Endothelial cell of umbilical vein (primary cell): Measurements from ENCODE around the gene MON1A. TPM values are rescaled to one million over a fixed set of nuclear protein-coding genes. Genes with fewer than 3 reads are reported as not detected.

Experiments
- BruUV-seq: library from RNA; stranded (reverse); fragments of 400-500 nt; replicated peaks from 2 replicates; lab custom pipeline; 2021; lab: Mats Ljungman, UMichigan
- CTCF ChIA-PET: fragments of 300-600, 350-600 bp; sonication (Branson Sonifier 250); formaldehyde crosslinking; loops from one replicate; lab custom pipeline; 2021; ENCODE audit warnings: antibody characterized with exemption, inconsistent platforms; lab: Charles Lee
- POLR2A ChIA-PET: fragments of 300-600, 350-600 bp; sonication (Branson Sonifier 250); formaldehyde crosslinking; loops from one replicate; lab custom pipeline; 2021; ENCODE audit warnings: antibody characterized with exemption, inconsistent platforms; lab: Charles Lee
- DNase-seq: peaks from one replicate; pipeline ENCODE4 v3.0.0-alpha.2; 2011; ENCODE audit warnings: low read depth, low spot score
- FAIRE-seq: peaks from 2 replicates; lab custom pipeline; 2011; peaks lifted over from hg19 to GRCh38; lab: Jason Lieb, UNC
- H2AFZ ChIP-seq: 2 replicates; pipeline ENCODE4 v1.6.0; 2012; ENCODE audit warnings: low read depth, low read length, control low read depth, inconsistent platforms
- H3K27ac ChIP-seq: 2 replicates; pipeline ENCODE4 v1.5.1; 2011; ENCODE audit warnings: low read depth, mild to moderate bottlenecking, control low read depth, low read length, moderate library complexity; ENCODE audit not compliant: insufficient read depth
- H3K27me3 ChIP-seq, 2 experiments: 2 replicates each; pipeline versions ENCODE4 v1.6.0 to v1.6.1; 2011; ENCODE audit warnings: low read length in 2 of 2, mixed read lengths in 1 of 2; ENCODE audit not compliant: control insufficient read depth in 2 of 2, insufficient read depth in 2 of 2
- H3K36me3 ChIP-seq, 2 experiments: 2 replicates in 1 of 2; 3 replicates in 1 of 2; pipeline ENCODE4 v1.5.1; 2011; ENCODE audit warnings: low read length in 2 of 2, mild to moderate bottlenecking in 1 of 2, moderate library complexity in 1 of 2; ENCODE audit not compliant: control insufficient read depth in 2 of 2, insufficient read depth in 2 of 2; ENCODE audit errors: extremely low read depth in 1 of 2
- H3K4me1 ChIP-seq: 3 replicates; pipeline ENCODE4 v1.5.1; 2011; ENCODE audit warnings: mild to moderate bottlenecking, low read length; ENCODE audit not compliant: control insufficient read depth, insufficient read depth; ENCODE audit errors: extremely low read depth
- H3K4me2 ChIP-seq: 2 replicates; pipeline ENCODE4 v1.6.1; 2011; ENCODE audit warnings: low read length, control low read depth, mixed read lengths; ENCODE audit not compliant: insufficient read depth
- H3K4me3 ChIP-seq, 3 experiments: fragments of 200-600 bp in 1 of 3; sonication (generic), shearing (Covaris generic) in 1 of 3; replicated peaks in 1 of 3; 2 replicates each; pipeline ENCODE4 v1.5.1; 2011 to 2016; ENCODE audit warnings: control low read depth in 3 of 3, low read length in 3 of 3, mild to moderate bottlenecking in 2 of 3, inconsistent platforms in 1 of 3, low read depth in 1 of 3, moderate library complexity in 1 of 3; ENCODE audit not compliant: insufficient read depth in 1 of 3
- H3K79me2 ChIP-seq: 2 replicates; pipeline ENCODE4 v1.6.0; 2012; ENCODE audit warnings: low read length, inconsistent platforms; ENCODE audit not compliant: control insufficient read depth, insufficient read depth
- H3K9ac ChIP-seq: replicated peaks from 2 replicates; pipeline ENCODE3; 2011; ENCODE audit warnings: low read length, control low read depth; ENCODE audit not compliant: insufficient read depth; ENCODE audit errors: extremely low read depth
- H3K9me1 ChIP-seq: replicated peaks from 3 replicates; pipeline ENCODE4 v1.6.0; 2011; ENCODE audit warnings: mild to moderate bottlenecking, low read length; ENCODE audit not compliant: control insufficient read depth, insufficient read depth; ENCODE audit errors: extremely low read depth
- H3K9me3 ChIP-seq: replicated peaks from 2 replicates; pipeline ENCODE4 v1.5.1; 2012; ENCODE audit warnings: low read length, inconsistent platforms; ENCODE audit not compliant: control insufficient read depth, insufficient read depth
- H4K20me1 ChIP-seq: replicated peaks from 2 replicates; pipeline ENCODE3; 2011; ENCODE audit warnings: mild to moderate bottlenecking, low read length; ENCODE audit not compliant: control insufficient read depth, insufficient read depth; ENCODE audit errors: extremely low read depth
- EZH2 ChIP-seq: IDR thresholded peaks from 2 replicates; pipeline ENCODE4 v1.6.1; 2012; ENCODE audit warnings: borderline replicate concordance, low read depth, mild to moderate bottlenecking, moderate library complexity, low read length, inconsistent platforms; ENCODE audit not compliant: severe bottlenecking
- FOS ChIP-seq: IDR thresholded peaks from 2 replicates; pipeline ENCODE4 v1.6.1; 2011; ENCODE audit warnings: mild to moderate bottlenecking, low read length, moderate library complexity, borderline replicate concordance; ENCODE audit not compliant: insufficient read depth
- JUN ChIP-seq: IDR thresholded peaks from 2 replicates; pipeline ENCODE4 v1.6.1; 2011; ENCODE audit warnings: borderline replicate concordance, low read depth; ENCODE audit not compliant: insufficient read length, insufficient read depth
- POLR2A ChIP-seq: IDR thresholded peaks from 2 replicates; pipeline ENCODE4 v1.6.1; 2012; ENCODE audit warnings: low read depth, mild to moderate bottlenecking, control low read depth, low read length
- POLR2AphosphoS5 ChIP-seq: IDR thresholded peaks from 2 replicates; pipeline ENCODE4 v1.6.1; 2012; ENCODE audit warnings: low read depth, mild to moderate bottlenecking, control low read depth, low read length, moderate library complexity; ENCODE audit not compliant: insufficient read depth
- dilution Hi-C: fragments of 300-500 bp; cut with MboI; formaldehyde crosslinking; loops from one replicate; pipeline ENCODE4 v1.15.0; 2019; ENCODE audit warnings: low sequenced_read_pairs; ENCODE audit not compliant: extremely low pct_ligation_motif_present
- intact Hi-C: fragments of 100-400 bp; cut with micrococcal nuclease; formaldehyde crosslinking; loops from one replicate; pipeline ENCODE4 v1.10.0; 2022
- polyA plus RNA-seq, 4 experiments: library from polyadenylated mRNA; depleted of rRNA in 3 of 4; stranded (reverse) in 3 of 4; unstranded in 1 of 4; fragments of >200 nt; gene quantifications; 2 replicates each; pipeline versions ENCODE4 v1.2.1 to v1.2.3, GENCODE V29; 2011 to 2012; ENCODE audit warnings: missing spikeins in 1 of 4
- total RNA-seq: library from RNA; stranded (reverse); gene quantifications from 2 replicates; pipeline ENCODE4 v1.2.3, GENCODE V29; 2021
- TF ChIP-seq, protein P1 (sequence below), 2 donors: IDR thresholded peaks; 1 replicate in 1 of 2; 2 replicates in 1 of 2; pipeline ENCODE4 v1.5.1; 2011; ENCODE audit warnings: low read length in 2 of 2, mild to moderate bottlenecking in 2 of 2, moderate library complexity in 2 of 2, control low read depth in 1 of 2, inconsistent platforms in 1 of 2, low read depth in 1 of 2; ENCODE audit not compliant: insufficient read depth in 1 of 2; ENCODE audit errors: extremely low read depth in 1 of 2
- TF ChIP-seq, protein P2 (sequence below): IDR thresholded peaks from 2 replicates; pipeline ENCODE4 v1.6.1; 2011; ENCODE audit not compliant: insufficient read depth, insufficient read length

The MON1A gene
- total and polyA plus RNA-seq, 2 donors (not counting 3 experiments of a cell fraction or from before 2014, with no cell fraction given) = 17.5 to 31.1 TPM

DNA sequence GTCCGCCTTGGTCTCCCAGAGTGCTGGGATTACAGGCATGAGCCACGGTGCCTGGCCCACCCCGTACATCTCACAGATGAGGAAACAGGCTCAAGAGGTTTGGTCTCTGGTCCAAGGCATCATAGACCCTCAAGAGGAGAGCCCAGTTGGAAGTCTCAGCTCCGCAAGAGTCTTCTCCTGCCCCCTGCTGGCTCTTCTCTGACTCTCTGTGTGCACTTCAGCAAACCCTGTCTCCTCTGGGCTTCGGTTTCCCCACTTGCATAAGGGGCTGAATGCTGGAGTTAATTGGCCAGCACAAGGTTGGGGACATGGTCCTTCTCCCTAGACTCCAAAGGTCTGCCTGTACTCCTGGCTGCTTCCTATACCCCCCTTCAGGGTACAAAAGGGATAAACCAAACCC lies 29.8 kb downstream of the MON1A start:
- dilution Hi-C loops = no loop called here
- H3K27ac ChIP-seq = no peak overlapping the region
- H3K9me3 ChIP-seq = no peaks in the 10 kb centered on the region
- no peak overlapping the region for H2AFZ ChIP-seq
- TF ChIP-seq, protein P1, sequence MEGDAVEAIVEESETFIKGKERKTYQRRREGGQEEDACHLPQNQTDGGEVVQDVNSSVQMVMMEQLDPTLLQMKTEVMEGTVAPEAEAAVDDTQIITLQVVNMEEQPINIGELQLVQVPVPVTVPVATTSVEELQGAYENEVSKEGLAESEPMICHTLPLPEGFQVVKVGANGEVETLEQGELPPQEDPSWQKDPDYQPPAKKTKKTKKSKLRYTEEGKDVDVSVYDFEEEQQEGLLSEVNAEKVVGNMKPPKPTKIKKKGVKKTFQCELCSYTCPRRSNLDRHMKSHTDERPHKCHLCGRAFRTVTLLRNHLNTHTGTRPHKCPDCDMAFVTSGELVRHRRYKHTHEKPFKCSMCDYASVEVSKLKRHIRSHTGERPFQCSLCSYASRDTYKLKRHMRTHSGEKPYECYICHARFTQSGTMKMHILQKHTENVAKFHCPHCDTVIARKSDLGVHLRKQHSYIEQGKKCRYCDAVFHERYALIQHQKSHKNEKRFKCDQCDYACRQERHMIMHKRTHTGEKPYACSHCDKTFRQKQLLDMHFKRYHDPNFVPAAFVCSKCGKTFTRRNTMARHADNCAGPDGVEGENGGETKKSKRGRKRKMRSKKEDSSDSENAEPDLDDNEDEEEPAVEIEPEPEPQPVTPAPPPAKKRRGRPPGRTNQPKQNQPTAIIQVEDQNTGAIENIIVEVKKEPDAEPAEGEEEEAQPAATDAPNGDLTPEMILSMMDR (IDR thresholded peaks at IDR 0.05; ENCODE audit: extremely low read depth in 1 of 2, insufficient read depth in 1 of 2, low read depth in 1 of 2, low read length in 2 of 2) = peak; percentile 37 to 59
- TF ChIP-seq POLR2A (no peak), EZH2 (no peak), FOS (no peak), POLR2AphosphoS5 (no peak), JUN (no peak)
- TF ChIP-seq, protein P2, sequence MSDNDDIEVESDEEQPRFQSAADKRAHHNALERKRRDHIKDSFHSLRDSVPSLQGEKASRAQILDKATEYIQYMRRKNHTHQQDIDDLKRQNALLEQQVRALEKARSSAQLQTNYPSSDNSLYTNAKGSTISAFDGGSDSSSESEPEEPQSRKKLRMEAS = no peak
- peaks cover 6% of the 10 kb centered on the region for H3K4me1 ChIP-seq
- H3K9ac ChIP-seq = no peak overlapping the region
- POLR2A ChIA-PET = no interaction called here
- peak; percentile 24 for DNase-seq
- no peaks in the 10 kb centered on the region for H3K27me3 ChIP-seq
- H3K4me3 ChIP-seq = no peak overlapping the region
- CTCF ChIA-PET = interaction anchor here (0.6 to 5.5 kb wide), 13 partner anchors 9 to 362 kb away, joined by 3 to 65 read pairs (median 5); partner anchors contain the start of gene INKA1
- intact Hi-C loops = loop anchor here (1.0 kb wide), 1 partner anchor 98 kb away; no protein-coding TSS in a partner anchor
- no TSS peak for BruUV-seq
- no peak for FAIRE-seq
- H3K9me1 ChIP-seq = no peaks in the 10 kb centered on the region
- no peaks in the 10 kb centered on the region for H4K20me1 ChIP-seq
- no peaks in the 10 kb centered on the region for H3K36me3 ChIP-seq
- no peak overlapping the region for H3K4me2 ChIP-seq
- no peaks in the 10 kb centered on the region for H3K79me2 ChIP-seq
